NT2/D1 (cell line): ENCODE measurements around the gene NCKIPSD.
"Not testable (repeated sequence)": the region's sequence is repeated elsewhere in the genome, so short reads cannot be mapped to it uniquely, and the experiment has no call there.

Source experiments
- SUZ12 ChIP-seq: IDR thresholded peaks from 2 replicates; pipeline ENCODE4 v1.6.1; 2011; ENCODE audit not compliant: insufficient read length, insufficient read depth; ENCODE audit errors: extremely low read depth
- YY1 ChIP-seq: IDR thresholded peaks from 2 replicates; pipeline ENCODE4 v1.6.1; 2011; ENCODE audit not compliant: insufficient read length, insufficient read depth

GRCh38 chr3:48723293-48723692, 37.6 kb upstream of the NCKIPSD start:
- TF ChIP-seq SUZ12, YY1: not testable (repeated sequence)
